HepG2 (cell line): ENCODE measurements around the gene SYT7. TPM values are rescaled to one million over a fixed set of nuclear protein-coding genes. Genes with fewer than 3 reads are reported as not detected.

Experiments used
- DZIP1 ChIP-seq: sonication (generic); formaldehyde crosslinking; IDR thresholded peaks from 2 replicates; pipeline ENCODE4 v1.5.0; 2020; ENCODE audit warnings: mild to moderate bottlenecking, missing genetic modification reagents
- ELF3 ChIP-seq: IDR thresholded peaks from 2 replicates; pipeline ENCODE4 v1.6.1; 2016; ENCODE audit warnings: missing genetic modification reagents, missing compliant biosample characterization
- IKZF4 ChIP-seq: sonication (generic); formaldehyde crosslinking; IDR thresholded peaks from 2 replicates; pipeline ENCODE4 v1.5.1; 2020; ENCODE audit warnings: borderline replicate concordance, mild to moderate bottlenecking, low read depth, missing genetic modification reagents; ENCODE audit errors: not compliant biosample characterization
- KLF12 ChIP-seq: sonication (generic); formaldehyde crosslinking; IDR thresholded peaks from 2 replicates; pipeline ENCODE4 v1.4.0; 2020; ENCODE audit warnings: missing genetic modification reagents, borderline replicate concordance
- MLX ChIP-seq: IDR thresholded peaks from 2 replicates; pipeline ENCODE4 v1.6.1; 2016
- MXD1 ChIP-seq: sonication (generic); formaldehyde crosslinking; IDR thresholded peaks from 2 replicates; pipeline ENCODE4 v1.4.0; 2020; ENCODE audit warnings: mild to moderate bottlenecking, missing genetic modification reagents
- PITX1 ChIP-seq: sonication (generic); formaldehyde crosslinking; IDR thresholded peaks from 2 replicates; pipeline ENCODE4 v1.5.1; 2020; ENCODE audit warnings: mild to moderate bottlenecking, missing genetic modification reagents
- RFX1 ChIP-seq: fragments of 450-650 bp; IDR thresholded peaks from 2 replicates; pipeline ENCODE4 v1.6.1; 2017
- SMAD3 ChIP-seq: sonication (generic); formaldehyde crosslinking; IDR thresholded peaks from 2 replicates; pipeline ENCODE4 v1.4.0; 2020; ENCODE audit warnings: missing genetic modification reagents
- SOX13 ChIP-seq, 3 experiments: fragments of 450-650 bp in 1 of 3; sonication (generic) in 1 of 3; formaldehyde crosslinking in 1 of 3; IDR thresholded peaks in 2 of 3; conservative IDR thresholded peaks in 1 of 3; 2 replicates each; pipeline versions ENCODE4 v1.5.0 to v1.6.1; 2016 to 2020; ENCODE audit warnings: antibody characterized with exemption in 1 of 3, mild to moderate bottlenecking in 1 of 3, missing compliant biosample characterization in 1 of 3, missing genetic modification reagents in 1 of 3, moderate library complexity in 1 of 3
- SRSF9 ChIP-seq: fragments of 200-400 bp; formaldehyde crosslinking; IDR thresholded peaks from 2 replicates; pipeline ENCODE4 v1.6.1; 2018; ENCODE audit warnings: borderline replicate concordance, mild to moderate bottlenecking, low read depth, low read length; ENCODE audit not compliant: insufficient read depth, poor library complexity, severe bottlenecking
- TBL1XR1 ChIP-seq: fragments of 150-350 bp; IDR thresholded peaks from 2 replicates; pipeline ENCODE4 v1.6.1; 2014; ENCODE audit warnings: borderline replicate concordance, low read length; ENCODE audit not compliant: partially characterized antibody
- ZNF737 ChIP-seq: sonication (generic); formaldehyde crosslinking; IDR thresholded peaks from 2 replicates; pipeline ENCODE4 v1.5.0; 2020; ENCODE audit warnings: missing genetic modification reagents, mild to moderate bottlenecking, borderline replicate concordance
- ZNF747 ChIP-seq: sonication (generic); formaldehyde crosslinking; IDR thresholded peaks from 2 replicates; pipeline ENCODE4 v1.8.1; 2023; ENCODE audit warnings: missing genetic modification reagents, mild to moderate bottlenecking, borderline replicate concordance
- ZNF816 ChIP-seq: sonication (generic); formaldehyde crosslinking; IDR thresholded peaks from 2 replicates; pipeline ENCODE4 v1.8.0; 2022; ENCODE audit warnings: missing genetic modification reagents, mild to moderate bottlenecking, borderline replicate concordance
- ZNF878 ChIP-seq: sonication (generic); formaldehyde crosslinking; IDR thresholded peaks from 2 replicates; pipeline ENCODE4 v1.8.1; 2023; ENCODE audit warnings: mild to moderate bottlenecking, missing genetic modification reagents, moderate library complexity
- polyA plus RNA-seq, 8 experiments: library from polyadenylated mRNA; depleted of rRNA in 3 of 8; stranded (reverse) in 7 of 8; unstranded in 1 of 8; fragments of >200 nt; fragmentation: Illumina TruSeq in 4 of 8; extraction: Trizol in 4 of 8; gene quantifications; 2 replicates each; pipeline versions ENCODE4 v1.2.1 to v1.2.3, GENCODE V29; 2011 to 2016; ENCODE audit warnings: low read depth in 4 of 8, missing spikeins in 1 of 8, mixed read lengths in 1 of 8; ENCODE audit not compliant: insufficient read depth in 1 of 8
- total RNA-seq, 5 experiments: library from RNA; depleted of rRNA; stranded (reverse); fragments of >200 nt; fragmentation: Illumina TruSeq; extraction: Trizol; gene quantifications; 2 replicates each; pipeline ENCODE4 v1.2.3, GENCODE V29; 2016; ENCODE audit warnings: low read depth in 1 of 5
- TF ChIP-seq, protein P1 (sequence below), 2 experiments: sonication (generic) in 1 of 2; formaldehyde crosslinking in 1 of 2; IDR thresholded peaks; 2 replicates each; pipeline versions ENCODE4 v1.4.0 to v1.6.1; 2018 to 2020; ENCODE audit warnings: missing genetic modification reagents in 2 of 2, borderline replicate concordance in 1 of 2, low read depth in 1 of 2, mild to moderate bottlenecking in 1 of 2, missing biosample characterization in 1 of 2
- TF ChIP-seq, protein P2 (sequence below): sonication (generic); formaldehyde crosslinking; IDR thresholded peaks from 2 replicates; pipeline ENCODE4 v1.8.0; 2022; ENCODE audit warnings: mild to moderate bottlenecking, missing genetic modification reagents; ENCODE audit not compliant: insufficient replicate concordance

SYT7 gene
- total and polyA plus RNA-seq, 2 of the 13 experiments (the other 11 are each of a cell fraction or from before 2014, with no cell fraction given), result 1.4 to 4.4 TPM

DNA sequence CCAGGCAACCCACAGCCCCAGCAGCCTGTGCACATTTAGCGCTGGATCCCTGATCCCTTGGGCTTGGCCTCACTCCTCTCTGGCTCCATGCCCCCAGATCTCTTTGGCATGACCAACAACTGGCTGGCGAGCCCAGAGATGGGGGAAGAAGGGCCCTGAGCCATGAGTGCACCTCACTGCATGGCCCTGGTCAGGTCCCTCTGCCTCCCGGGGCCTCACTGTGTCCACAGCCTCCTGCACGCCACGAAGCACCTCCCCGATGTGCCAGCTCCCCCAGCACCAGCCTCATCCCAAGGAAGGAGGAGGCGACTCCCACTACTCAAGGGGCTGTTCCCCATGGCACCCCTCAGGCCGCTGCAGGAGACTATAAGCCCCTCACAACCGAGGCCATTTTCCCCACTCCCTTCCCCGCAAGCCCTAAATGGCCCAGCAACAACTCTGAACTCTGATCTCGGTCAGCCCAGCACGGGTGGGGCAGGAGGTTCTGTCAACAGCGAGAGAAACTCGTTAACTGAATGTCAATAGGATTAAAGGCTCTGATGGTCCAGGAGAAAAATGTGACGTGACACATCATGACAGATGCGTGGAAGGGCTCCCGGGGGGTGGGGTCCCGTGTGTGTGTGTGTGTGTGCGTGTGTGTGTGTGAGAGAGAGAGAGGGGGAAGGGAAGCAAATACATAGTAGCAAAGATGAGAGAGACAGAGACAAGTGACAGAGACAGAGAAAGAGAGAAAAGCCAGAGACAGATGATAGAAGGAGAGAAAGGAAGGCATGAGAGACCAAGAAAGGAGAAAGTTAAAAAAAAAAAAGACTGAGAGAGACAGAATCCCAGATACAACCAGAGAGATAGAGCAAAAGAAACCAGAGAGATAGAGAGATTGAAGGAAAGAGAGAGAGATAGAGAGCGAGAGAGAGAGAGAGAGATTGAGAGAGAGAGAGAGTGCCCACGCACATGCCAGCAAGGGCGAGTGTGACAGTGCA lies 28.4 kb upstream of the SYT7 start (continued):
- TF ChIP-seq, protein P1, sequence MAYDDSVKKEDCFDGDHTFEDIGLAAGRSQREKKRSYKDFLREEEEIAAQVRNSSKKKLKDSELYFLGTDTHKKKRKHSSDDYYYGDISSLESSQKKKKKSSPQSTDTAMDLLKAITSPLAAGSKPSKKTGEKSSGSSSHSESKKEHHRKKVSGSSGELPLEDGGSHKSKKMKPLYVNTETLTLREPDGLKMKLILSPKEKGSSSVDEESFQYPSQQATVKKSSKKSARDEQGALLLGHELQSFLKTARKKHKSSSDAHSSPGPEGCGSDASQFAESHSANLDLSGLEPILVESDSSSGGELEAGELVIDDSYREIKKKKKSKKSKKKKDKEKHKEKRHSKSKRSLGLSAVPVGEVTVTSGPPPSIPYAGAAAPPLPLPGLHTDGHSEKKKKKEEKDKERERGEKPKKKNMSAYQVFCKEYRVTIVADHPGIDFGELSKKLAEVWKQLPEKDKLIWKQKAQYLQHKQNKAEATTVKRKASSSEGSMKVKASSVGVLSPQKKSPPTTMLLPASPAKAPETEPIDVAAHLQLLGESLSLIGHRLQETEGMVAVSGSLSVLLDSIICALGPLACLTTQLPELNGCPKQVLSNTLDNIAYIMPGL (CRISPR knock-in tag; IDR thresholded peaks at IDR 0.05; ENCODE audit: borderline replicate concordance in 1 of 2, low read depth in 1 of 2), result peak in 1 of 2 experiments; percentile 55; a peak in 2 of 4 replicates
- TF ChIP-seq DZIP1 (CRISPR knock-in tag) (no peak), MXD1 (CRISPR knock-in tag) (0 out of 2 replicates have a peak, but pooled peaks have one; percentile 60), ZNF816 (peak; percentile 70; the same call in 1 of the 2 replicates), ZNF878 (CRISPR knock-in tag) (peak; percentile 49; the same call in 1 of the 2 replicates), ZNF737 (no peak), KLF12 (0 out of 2 replicates have a peak, but pooled peaks have one; percentile 55), SRSF9 (no peak), ELF3 (CRISPR knock-in tag) (peak; percentile 52; the same call in 1 of the 2 replicates), SMAD3 (CRISPR knock-in tag) (peak; percentile 42; the same call in 1 of the 2 replicates), PITX1 (peak; percentile 99), IKZF4 (CRISPR knock-in tag) (no peak), ZNF747 (peak; percentile 61; the same call in 1 of the 2 replicates), MLX (CRISPR knock-in tag) (peak; percentile 84; the same call in 1 of the 2 replicates), TBL1XR1 (no peak), SOX13 (IDR thresholded peaks at IDR 0.05) (peak; percentile 45; the same call in 1 of the 2 replicates), SOX13 (CRISPR knock-in tag; conservative IDR thresholded peaks at IDR 0.05 in 1 of 2, IDR thresholded peaks at IDR 0.05 in 1 of 2) (peak in 1 of 2 experiments; percentile 65; a peak in 2 of 4 replicates), RFX1 (no peak)
- TF ChIP-seq, protein P2, sequence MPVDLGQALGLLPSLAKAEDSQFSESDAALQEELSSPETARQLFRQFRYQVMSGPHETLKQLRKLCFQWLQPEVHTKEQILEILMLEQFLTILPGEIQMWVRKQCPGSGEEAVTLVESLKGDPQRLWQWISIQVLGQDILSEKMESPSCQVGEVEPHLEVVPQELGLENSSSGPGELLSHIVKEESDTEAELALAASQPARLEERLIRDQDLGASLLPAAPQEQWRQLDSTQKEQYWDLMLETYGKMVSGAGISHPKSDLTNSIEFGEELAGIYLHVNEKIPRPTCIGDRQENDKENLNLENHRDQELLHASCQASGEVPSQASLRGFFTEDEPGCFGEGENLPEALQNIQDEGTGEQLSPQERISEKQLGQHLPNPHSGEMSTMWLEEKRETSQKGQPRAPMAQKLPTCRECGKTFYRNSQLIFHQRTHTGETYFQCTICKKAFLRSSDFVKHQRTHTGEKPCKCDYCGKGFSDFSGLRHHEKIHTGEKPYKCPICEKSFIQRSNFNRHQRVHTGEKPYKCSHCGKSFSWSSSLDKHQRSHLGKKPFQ (CRISPR knock-in tag), result no peak
